EL (cell line): ENCODE data around the gene EYS.
"Not testable (repeated sequence)": the region's sequence is repeated elsewhere in the genome, so short reads cannot be mapped to it uniquely, and the experiment has no call there.

ENCODE experiments used
- DNase-seq: peaks from one replicate; pipeline ENCODE4 v3.0.0-alpha.2; 2016

The EYS gene

GRCh38 chr6:63800386-63800785 is 1906.6 kb downstream of the EYS start:
- DNase-seq: not testable (repeated sequence)

GRCh38 chr6:63799813-63800212 is 1907.2 kb downstream of the EYS start:
- no peak for DNase-seq

DNA sequence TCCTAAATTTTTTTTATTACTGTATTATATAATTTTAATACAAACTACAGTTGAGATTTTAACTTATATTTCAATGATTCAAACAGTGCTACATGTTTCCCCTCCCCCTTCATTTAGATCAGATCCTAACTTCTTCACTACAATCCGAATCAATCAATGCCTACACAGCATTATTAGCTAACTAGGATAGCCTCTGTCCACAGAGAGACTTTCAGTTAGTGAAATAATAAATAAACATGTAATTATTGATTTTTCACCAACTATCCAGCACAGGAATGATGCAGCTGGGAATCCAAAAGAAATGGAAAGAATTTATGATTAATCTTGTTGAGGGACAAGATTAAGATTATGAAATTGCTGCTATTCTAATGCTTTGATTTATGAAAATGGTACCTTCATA is 1907.7 kb downstream of the EYS start:
- DNase-seq: no peak

DNA sequence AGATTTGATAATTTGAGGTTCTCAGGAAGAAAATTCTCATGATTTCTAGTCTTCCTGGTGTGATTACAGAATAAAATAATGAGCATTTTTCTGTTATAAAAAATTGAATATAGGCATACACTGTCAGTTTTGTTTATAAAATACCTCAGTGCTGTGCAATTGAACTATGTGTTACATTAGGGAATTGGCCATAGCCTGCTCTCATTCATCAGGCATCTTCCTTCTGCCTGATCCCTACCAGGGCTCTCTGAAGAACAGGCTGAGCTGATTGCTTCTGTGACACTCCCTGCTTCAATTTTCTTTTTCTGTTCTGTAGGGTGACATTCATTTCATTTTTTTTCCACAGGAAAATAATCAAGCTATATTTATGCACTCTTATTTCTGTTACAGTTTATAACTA is 1908.6 kb downstream of the EYS start:
- no peak for DNase-seq

- no peak for DNase-seq
Observed at GRCh38 chr6:63797721-63798120, 1909.3 kb downstream of the EYS start.

DNA sequence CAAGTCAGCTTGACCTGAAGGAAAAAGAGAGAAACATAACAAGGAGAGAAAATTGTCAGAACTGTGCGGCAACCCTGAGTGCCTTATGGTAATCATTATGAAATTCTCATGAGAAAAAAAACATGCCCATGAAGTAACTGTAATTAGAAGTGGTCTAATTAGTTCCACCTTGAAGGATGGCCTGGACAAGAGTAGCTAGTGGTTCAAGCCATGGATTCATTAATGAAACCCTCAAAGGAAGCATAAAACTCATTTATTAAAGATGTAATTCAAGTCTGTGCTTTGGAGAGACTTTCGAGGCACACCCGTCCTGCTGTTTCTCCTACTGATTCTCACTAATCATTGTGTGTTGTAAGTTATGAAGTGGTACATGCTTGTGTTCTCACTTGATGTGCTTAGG is 1911.2 kb downstream of the EYS start:
- DNase-seq: no peak

DNA sequence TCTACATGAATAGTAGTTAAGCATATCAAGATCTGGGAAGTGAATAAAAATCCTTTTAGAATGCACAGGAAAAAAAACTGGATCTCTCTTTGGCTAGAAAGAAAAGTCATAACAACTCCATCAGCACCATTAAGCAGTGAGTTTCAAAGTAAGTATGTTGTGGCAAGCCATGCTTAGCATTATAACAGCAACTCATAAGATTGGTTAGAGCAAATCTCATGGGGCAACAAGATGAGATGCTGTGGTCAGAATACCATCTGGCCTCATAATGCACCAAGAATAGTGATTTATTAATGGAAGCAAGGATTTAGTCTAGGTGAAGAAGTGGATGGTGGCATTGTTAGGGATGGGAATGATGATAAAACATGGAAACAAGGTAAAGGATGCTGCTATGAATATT is 1912.0 kb downstream of the EYS start:
- DNase-seq: no peak

- no peak for DNase-seq
Observed at GRCh38 chr6:63793465-63794137, 1913.4 kb downstream of the EYS start.

- DNase-seq: no peak
Observed at GRCh38 chr6:63792736-63793464, 1914.1 kb downstream of the EYS start.

DNA sequence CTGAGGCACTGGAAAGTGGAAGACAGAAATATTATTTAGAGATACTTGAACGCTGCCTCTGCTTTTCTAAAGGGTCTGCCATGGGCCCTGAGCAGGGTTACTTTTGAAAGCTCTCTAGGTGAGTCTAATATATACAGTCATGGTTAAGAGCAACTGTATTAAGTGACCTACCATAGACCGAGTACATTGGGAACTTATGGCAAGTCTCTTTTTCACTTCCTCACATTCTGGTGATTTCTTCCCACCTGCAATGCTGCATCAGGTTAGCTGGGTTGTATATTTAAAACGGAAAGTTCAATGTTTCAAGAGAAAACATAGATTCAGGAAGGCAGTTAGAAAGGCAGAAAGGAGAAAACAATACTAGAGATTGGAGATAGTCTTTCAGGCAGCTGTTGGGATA is 1916.7 kb downstream of the EYS start:
- no peak for DNase-seq

GRCh38 chr6:63789699-63790098 is 1917.3 kb downstream of the EYS start:
- no peak for DNase-seq

DNA sequence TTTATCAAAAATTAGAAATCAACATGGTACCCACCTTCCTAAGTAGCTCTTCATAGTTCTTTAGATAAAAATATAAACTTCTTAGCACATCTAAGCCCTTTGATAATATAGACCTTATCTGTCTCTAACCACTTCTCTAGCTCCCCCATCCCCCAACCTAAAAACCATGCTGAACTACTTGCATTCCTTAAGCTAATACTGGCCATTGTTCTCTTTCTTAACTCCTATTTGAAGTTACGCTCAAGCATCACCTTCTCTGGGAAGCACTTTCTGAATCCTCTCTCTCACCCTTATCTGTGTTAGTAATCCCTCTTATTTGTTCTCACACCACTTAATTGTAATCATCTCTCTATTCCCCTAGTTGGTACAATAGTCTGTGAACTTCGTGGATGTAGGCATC is 1918.5 kb downstream of the EYS start:
- no peak for DNase-seq

DNA sequence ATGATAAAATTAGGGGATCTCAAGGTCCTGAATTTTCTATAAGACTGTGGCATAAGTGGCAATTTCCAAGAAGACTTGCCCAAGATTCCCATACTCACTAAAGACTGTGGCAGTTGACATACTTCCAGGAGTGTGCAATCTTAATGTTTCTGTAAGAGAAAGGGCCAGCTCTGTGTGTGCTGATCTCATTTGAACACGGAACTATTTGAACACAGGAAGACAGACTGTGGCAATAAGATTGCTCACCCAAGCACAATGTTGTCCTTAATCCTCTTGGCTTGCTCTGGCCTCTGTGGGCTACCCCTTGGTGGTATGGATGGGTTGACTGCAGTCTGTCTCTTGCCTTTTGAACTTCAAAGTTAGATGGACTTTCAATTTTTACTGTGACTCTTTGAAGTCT is 1920.0 kb downstream of the EYS start:
- DNase-seq: no peak

DNA sequence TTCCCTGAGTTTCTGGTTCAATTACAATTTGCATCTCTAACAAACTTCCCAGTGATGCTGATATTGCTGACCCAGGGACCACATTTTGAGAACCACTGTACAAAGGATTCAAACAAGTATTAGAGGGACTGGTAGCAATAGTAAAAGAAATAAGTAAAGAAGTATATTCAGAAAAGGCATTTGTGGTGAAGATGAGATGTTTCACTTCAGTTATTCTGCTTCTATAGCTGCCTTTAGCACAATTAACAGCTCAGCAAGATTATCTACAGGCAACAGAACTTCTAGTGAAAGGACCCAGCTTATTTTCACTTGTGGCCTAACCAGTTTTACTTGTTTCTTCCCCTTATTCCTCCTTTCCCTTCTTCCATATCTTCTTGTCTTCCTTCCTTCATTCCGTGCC is 1922.0 kb downstream of the EYS start:
- no peak for DNase-seq

GRCh38 chr6:63783096-63783495 is 1923.9 kb downstream of the EYS start:
- DNase-seq: no peak

GRCh38 chr6:63774961-63775360 is 1932.1 kb downstream of the EYS start:
- DNase-seq: no peak

DNA sequence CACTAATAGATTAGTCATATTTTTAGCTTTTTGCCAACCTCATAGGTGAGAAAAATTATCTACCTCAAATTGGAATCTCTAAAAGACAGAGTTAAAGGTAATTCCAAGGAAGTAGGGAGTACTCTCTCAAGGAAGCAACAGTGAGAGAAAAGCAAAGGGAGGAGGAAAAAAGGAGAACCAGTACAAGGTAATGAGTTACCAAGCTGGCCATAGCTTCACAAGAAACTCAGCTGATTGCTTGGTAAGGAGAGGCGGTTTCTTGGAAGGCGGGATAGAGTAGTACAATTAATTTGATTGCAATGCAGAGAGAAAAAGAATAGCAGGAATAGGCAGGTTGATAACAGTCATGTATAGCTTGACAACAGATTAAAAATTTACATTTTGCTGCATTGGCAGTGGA is 1933.8 kb downstream of the EYS start:
- DNase-seq: no peak

DNA sequence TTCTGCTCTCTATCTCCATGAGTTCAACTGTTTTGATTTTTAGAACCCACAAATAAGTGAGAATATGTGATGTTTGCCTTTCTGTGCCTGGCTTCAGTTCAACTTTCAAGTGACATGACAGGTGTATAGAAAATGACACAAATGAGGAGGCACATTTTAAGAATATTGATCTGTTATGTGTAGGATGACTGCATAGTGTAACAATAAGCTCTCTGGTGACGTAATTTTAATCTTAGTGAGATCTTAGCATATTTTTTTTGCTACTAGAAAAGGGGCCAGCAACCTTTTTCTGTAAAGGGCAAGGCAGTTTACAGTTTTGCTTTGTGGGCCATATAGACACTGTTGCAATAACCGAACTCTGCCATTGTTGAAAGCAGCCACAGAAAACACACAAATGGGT is 1941.2 kb downstream of the EYS start:
- DNase-seq: no peak

- DNase-seq: peak; percentile 42
Observed at GRCh38 chr6:63764318-63764916, 1942.6 kb downstream of the EYS start.

DNA sequence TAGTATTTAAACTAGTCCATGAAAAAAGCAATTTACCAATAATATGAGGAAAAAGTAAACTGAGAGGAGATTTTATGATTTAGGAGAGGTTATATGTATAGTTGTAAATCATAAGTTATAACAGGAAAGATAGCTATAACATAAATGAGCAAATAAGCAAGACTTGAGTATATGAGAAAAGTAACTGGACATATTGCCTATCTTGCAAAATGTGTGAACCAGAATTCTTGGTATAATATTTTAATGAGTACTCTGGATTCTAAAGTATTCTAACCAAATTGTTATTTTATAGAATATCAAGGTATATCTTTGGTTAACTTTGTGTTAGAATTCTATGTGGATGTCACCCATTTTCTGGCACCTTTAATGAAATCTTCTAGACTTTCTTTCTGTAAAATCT is 1946.8 kb downstream of the EYS start:
- no peak for DNase-seq

DNA sequence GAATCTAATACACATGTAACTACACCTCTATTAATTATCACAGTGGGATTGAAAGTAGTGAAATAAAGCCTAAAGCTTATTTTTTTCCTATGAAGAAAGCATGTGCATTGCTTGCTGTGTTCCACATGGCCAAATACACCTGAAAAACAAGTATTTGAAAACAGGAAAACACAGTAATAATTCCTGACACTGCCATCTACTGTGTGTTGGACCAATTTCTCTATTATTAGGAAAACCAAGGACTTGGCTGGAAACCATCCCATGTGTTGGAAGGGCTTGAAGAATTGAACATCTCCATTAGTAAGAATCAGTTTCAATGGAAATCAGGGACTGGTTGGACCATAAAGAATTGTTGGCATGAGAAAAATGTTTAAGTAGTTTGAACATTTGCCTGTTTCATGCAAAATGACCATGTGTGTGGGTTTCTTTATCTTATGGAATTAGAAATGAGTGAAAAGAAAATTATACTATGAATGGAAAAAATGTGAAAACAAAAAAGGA is 1947.4 kb downstream of the EYS start:
- no peak for DNase-seq

GRCh38 chr6:63757826-63758225 is 1949.2 kb downstream of the EYS start:
- DNase-seq: no peak

- DNase-seq: not testable (repeated sequence)
Observed at GRCh38 chr6:63757275-63757674, 1949.8 kb downstream of the EYS start.

DNA sequence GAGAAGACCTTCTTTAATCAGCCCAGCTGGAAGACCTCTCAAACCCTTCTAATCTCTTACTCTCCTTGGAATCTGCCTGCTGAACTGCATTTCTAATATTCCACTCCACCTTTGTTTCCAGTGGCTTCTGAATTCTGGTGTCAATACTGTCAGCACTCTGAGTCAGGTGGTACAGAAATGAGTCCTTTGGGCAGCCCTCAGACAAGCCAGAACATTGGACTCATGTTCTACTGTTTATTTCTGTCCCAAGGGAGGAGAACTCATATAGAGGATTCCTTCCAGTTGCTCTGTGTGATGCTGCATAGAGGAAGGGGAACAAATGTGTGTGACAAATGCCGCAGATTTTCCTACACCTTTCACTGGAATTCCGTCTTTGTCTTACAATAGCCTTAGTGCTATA is 1956.6 kb downstream of the EYS start:
- no peak for DNase-seq
